Smooth muscle cell (in vitro differentiated cells): ENCODE results near the gene SPOP. TPM values are rescaled to one million over a fixed set of nuclear protein-coding genes. Genes with fewer than 3 reads are reported as not detected.

ENCODE experiments used
- DNase-seq: peaks from one replicate; lab custom pipeline; 2025; ENCODE audit not compliant: unreplicated experiment; lab: John Stamatoyannopoulos, UW
- H2AFZ ChIP-seq: fragments of 200-600 bp; sonication (generic); 2 replicates; pipeline ENCODE4 v1.6.0; 2016; ENCODE audit warnings: antibody characterized with exemption, low read depth, mild to moderate bottlenecking
- H3F3A ChIP-seq: fragments of 200-600 bp; sonication (generic); 2 replicates; pipeline ENCODE4 v1.6.0; 2017; ENCODE audit warnings: antibody characterized with exemption, low read depth
- H3K27ac ChIP-seq: fragments of 200-600 bp; sonication (generic); 2 replicates; pipeline ENCODE4 v1.5.1; 2016; ENCODE audit warnings: low read depth, mild to moderate bottlenecking
- H3K27me3 ChIP-seq: fragments of 200-600 bp; sonication (generic); 2 replicates; pipeline ENCODE4 v1.6.1; 2016; ENCODE audit warnings: low read depth, mild to moderate bottlenecking
- H3K36me3 ChIP-seq: fragments of 200-600 bp; sonication (generic); 2 replicates; pipeline ENCODE4 v1.5.1; 2016; ENCODE audit warnings: low read depth
- H3K4me1 ChIP-seq: fragments of 200-600 bp; sonication (generic); 2 replicates; pipeline ENCODE4 v1.5.1; 2016; ENCODE audit warnings: low read depth
- H3K4me2 ChIP-seq: fragments of 200-600 bp; sonication (generic); 2 replicates; pipeline ENCODE4 v1.6.0; 2016; ENCODE audit warnings: mild to moderate bottlenecking
- H3K4me3 ChIP-seq: fragments of 200-600 bp; sonication (generic); 2 replicates; pipeline ENCODE4 v1.5.1; 2016; ENCODE audit warnings: mild to moderate bottlenecking
- H3K79me2 ChIP-seq: fragments of 200-600 bp; sonication (generic); 2 replicates; pipeline ENCODE4 v1.6.0; 2016; ENCODE audit warnings: low read depth, mild to moderate bottlenecking
- H3K9ac ChIP-seq: fragments of 200-600 bp; sonication (generic); 2 replicates; pipeline ENCODE4 v1.6.0; 2016; ENCODE audit warnings: low read depth
- H3K9me3 ChIP-seq: fragments of 200-600 bp; sonication (generic); replicated peaks from 2 replicates; pipeline ENCODE4 v1.5.1; 2016; ENCODE audit warnings: low read depth
- H4K20me1 ChIP-seq: fragments of 200-600 bp; sonication (generic); 2 replicates; pipeline ENCODE4 v1.6.0; 2016; ENCODE audit warnings: low read depth
- WGBS: methylation state at CpG from one replicate; pipeline ENCODE4 v1.1.7; 2016; ENCODE audit warnings: low lambda C conversion rate; 5-methylcytosine and 5-hydroxymethylcytosine counted together
- polyA plus RNA-seq: library from polyadenylated mRNA; unstranded; fragments of >200 nt; fragmentation: Nextera tagmentation; extraction: Ambion mirVana; gene quantifications from 2 replicates; pipeline ENCODE4 v1.2.1, GENCODE V29; 2016
- total RNA-seq: library from RNA; depleted of rRNA; stranded (reverse); fragments of >200 nt; gene quantifications from 2 replicates; pipeline ENCODE4 v1.2.3, GENCODE V29; 2014
- TF ChIP-seq, protein P1 (sequence below): fragments of 200-600 bp; sonication (generic); IDR thresholded peaks from 2 replicates; pipeline ENCODE4 v1.5.1; 2017; ENCODE audit warnings: borderline replicate concordance, mild to moderate bottlenecking, antibody characterized with exemption; ENCODE audit not compliant: insufficient read depth, poor library complexity, severe bottlenecking

SPOP gene
- total and polyA plus RNA-seq, 2 experiments from 2014 or later, result 55.0 to 69.8 TPM

DNA sequence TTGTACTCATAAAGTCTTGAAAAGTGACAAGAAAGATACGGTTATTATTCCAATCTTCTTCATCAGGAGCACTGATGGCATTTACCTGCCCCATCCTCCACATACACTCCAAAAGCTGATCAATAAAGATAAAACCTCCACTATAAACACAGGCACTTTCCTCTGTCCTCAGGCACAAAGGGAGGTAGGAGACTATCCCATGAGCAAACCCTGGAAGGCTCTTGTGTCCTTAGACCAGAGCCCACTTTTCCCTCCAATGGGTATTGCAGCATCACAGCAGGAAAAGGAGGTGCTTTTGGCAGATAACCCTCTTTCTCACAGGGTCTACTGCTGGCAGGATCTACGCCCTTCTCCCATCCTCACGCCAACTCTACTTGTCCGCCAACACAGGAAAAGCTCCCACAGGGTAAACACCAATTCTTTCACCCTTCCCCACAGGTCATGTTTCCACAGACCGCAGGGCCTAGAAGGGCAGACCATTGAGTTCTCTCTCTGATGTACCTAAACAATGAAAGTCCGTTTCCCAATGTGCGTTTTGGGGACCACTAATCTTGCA is 73.5 kb downstream of the SPOP start:
- Histone ChIP-seq H3K27ac (no peak overlapping the region), H3K9me3 (no peaks in the 10 kb centered on the region), H3K4me2 (no peak overlapping the region), H2AFZ (no peak overlapping the region), H3K9ac (no peak overlapping the region), H4K20me1 (no peaks in the 10 kb centered on the region), H3K36me3 (peaks cover 32% of the 10 kb centered on the region), H3F3A (no peaks in the 10 kb centered on the region), H3K4me3 (no peak overlapping the region), H3K27me3 (no peaks in the 10 kb centered on the region), H3K79me2 (no peaks in the 10 kb centered on the region), H3K4me1 (peaks cover 32% of the 10 kb centered on the region)
- DNase-seq, result no peak
- TF ChIP-seq, protein P1, sequence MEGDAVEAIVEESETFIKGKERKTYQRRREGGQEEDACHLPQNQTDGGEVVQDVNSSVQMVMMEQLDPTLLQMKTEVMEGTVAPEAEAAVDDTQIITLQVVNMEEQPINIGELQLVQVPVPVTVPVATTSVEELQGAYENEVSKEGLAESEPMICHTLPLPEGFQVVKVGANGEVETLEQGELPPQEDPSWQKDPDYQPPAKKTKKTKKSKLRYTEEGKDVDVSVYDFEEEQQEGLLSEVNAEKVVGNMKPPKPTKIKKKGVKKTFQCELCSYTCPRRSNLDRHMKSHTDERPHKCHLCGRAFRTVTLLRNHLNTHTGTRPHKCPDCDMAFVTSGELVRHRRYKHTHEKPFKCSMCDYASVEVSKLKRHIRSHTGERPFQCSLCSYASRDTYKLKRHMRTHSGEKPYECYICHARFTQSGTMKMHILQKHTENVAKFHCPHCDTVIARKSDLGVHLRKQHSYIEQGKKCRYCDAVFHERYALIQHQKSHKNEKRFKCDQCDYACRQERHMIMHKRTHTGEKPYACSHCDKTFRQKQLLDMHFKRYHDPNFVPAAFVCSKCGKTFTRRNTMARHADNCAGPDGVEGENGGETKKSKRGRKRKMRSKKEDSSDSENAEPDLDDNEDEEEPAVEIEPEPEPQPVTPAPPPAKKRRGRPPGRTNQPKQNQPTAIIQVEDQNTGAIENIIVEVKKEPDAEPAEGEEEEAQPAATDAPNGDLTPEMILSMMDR, result no peak
- WGBS, result 93% methylated on average over 7 of the region's 7 CpGs

DNA sequence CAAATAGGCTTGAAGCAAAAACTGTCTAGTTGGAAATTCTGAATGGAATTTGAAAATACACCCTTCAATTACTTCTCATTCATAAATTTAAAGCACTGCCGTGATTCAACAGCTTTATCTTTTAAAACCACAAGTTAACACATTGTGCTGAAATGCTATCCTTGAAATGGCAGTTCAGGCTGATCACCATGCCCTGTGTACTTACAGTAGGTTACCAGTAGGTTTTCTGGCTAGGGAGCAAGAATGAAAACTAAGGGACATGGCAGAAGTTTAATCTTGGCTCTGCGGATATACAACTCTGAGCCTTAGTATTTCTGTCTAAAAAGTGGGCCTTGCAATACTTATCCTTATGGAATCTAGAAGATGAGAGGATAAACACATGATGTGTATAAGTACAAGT is 74.2 kb downstream of the SPOP start:
- Histone ChIP-seq H3K9ac (no peak overlapping the region), H3K4me3 (no peak overlapping the region), H3K79me2 (no peaks in the 10 kb centered on the region), H3K27ac (peak overlapping the region; percentile 28), H3K36me3 (peaks cover 28% of the 10 kb centered on the region), H3K4me2 (no peak overlapping the region), H4K20me1 (peaks cover 3% of the 10 kb centered on the region), H3K27me3 (no peaks in the 10 kb centered on the region), H3K4me1 (peaks cover 32% of the 10 kb centered on the region), H2AFZ (no peak overlapping the region), H3F3A (no peaks in the 10 kb centered on the region), H3K9me3 (no peaks in the 10 kb centered on the region)
- DNase-seq, result no peak
- TF ChIP-seq, protein P1, result peak; percentile 7
- WGBS, result 59% methylated on average over 2 of the region's 2 CpGs

DNA sequence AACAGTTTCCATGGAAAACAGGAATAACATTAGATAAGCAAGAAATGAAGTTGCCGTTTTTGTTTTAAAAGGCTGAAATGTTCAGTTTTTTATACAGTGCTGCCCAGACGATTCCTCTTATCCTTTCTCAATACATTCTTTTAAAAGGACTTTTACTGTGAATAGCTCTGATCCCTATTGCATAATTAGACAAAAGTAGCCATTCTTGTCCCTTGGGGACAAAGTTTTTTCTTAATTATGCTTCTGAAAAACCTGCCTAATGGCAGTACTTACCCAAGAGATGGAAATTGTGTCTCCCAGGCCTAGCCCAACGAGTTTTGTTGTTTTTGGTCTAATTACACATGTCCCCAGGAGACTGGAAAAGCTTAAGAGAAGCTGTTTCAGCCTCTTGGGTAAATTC is 74.7 kb downstream of the SPOP start:
- H3K36me3 ChIP-seq, result peaks cover 28% of the 10 kb centered on the region
- no peak overlapping the region for H3K9ac ChIP-seq
- DNase-seq, result no peak
- peaks cover 32% of the 10 kb centered on the region for H3K4me1 ChIP-seq
- H3K27ac ChIP-seq, result peak overlapping the region; percentile 28
- H3K4me2 ChIP-seq, result no peak overlapping the region
- no peaks in the 10 kb centered on the region for H3K9me3 ChIP-seq
- WGBS, result 39% methylated on average over 3 of the region's 3 CpGs
- no peaks in the 10 kb centered on the region for H3F3A ChIP-seq
- peaks cover 4% of the 10 kb centered on the region for H4K20me1 ChIP-seq
- TF ChIP-seq, protein P1, result no peak
- no peak overlapping the region for H2AFZ ChIP-seq
- no peaks in the 10 kb centered on the region for H3K27me3 ChIP-seq
- no peak overlapping the region for H3K4me3 ChIP-seq
- no peaks in the 10 kb centered on the region for H3K79me2 ChIP-seq

DNA sequence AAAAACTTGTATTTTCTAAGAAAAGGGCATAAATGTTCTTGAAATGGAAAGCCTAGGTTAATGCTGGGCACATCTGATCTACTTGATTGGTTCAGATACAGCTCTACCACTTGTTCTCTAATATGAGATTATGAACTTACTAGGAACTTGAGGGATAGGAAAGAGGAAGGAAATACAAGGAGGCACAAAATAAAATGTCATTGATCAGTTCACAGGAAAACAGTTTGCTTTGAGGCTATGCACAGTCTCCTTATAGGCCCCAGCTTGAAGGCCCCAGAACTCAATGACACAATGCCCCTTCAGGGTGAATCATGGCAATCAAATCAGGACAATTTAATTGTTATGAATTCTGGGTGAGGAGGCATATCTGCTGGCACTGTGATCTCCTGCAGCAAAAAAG is 75.1 kb downstream of the SPOP start:
- H3K27me3 ChIP-seq, result no peaks in the 10 kb centered on the region
- H3K9me3 ChIP-seq, result no peaks in the 10 kb centered on the region
- TF ChIP-seq, protein P1, result no peak
- H3K9ac ChIP-seq, result no peak overlapping the region
- no peak overlapping the region for H2AFZ ChIP-seq
- DNase-seq, result no peak
- H4K20me1 ChIP-seq, result peaks cover 4% of the 10 kb centered on the region
- H3K4me2 ChIP-seq, result no peak overlapping the region
- no peaks in the 10 kb centered on the region for H3F3A ChIP-seq
- no peak overlapping the region for H3K27ac ChIP-seq
- peaks cover 28% of the 10 kb centered on the region for H3K36me3 ChIP-seq
- peaks cover 32% of the 10 kb centered on the region for H3K4me1 ChIP-seq
- H3K79me2 ChIP-seq, result no peaks in the 10 kb centered on the region
- H3K4me3 ChIP-seq, result no peak overlapping the region
